ENCODE results near the gene PINLYP.
A peak's percentile ranks its signal among the peaks of the same experiment; 100 is the strongest.
"Not testable (repeated sequence)": the region's sequence is repeated elsewhere in the genome, so short reads cannot be mapped to it uniquely, and the experiment has no call there.

Gene PINLYP

GRCh38 chr19:43596842-43597461 is 21.4 kb downstream of the PINLYP start:
- peak overlapping the region; percentile 59 for H3K4me3 ChIP-seq (ENCODE audit: low read length)
- DNase-seq (ENCODE audit: low read depth) = no peak
- TF ChIP-seq CTCF (IDR thresholded peaks at IDR 0.05; ENCODE audit: insufficient read depth, low read depth, low read length, missing control alignments) = no peak

GRCh38 chr19:43597876-43598275 is 22.3 kb downstream of the PINLYP start:
- no peak for DNase-seq (ENCODE audit: low read depth)
- H3K4me3 ChIP-seq (ENCODE audit: low read length) = peak overlapping the region; percentile 59
- no peak for TF ChIP-seq CTCF (IDR thresholded peaks at IDR 0.05; ENCODE audit: insufficient read depth, low read depth, low read length, missing control alignments)

- TF ChIP-seq CTCF (IDR thresholded peaks at IDR 0.05; ENCODE audit: insufficient read depth, low read depth, low read length, missing control alignments) = no peak
- H3K4me3 ChIP-seq (ENCODE audit: low read length) = no peak overlapping the region
- DNase-seq (ENCODE audit: low read depth) = no peak
Measured at GRCh38 chr19:43598445-43599240, 23.0 kb downstream of the PINLYP start.

DNA sequence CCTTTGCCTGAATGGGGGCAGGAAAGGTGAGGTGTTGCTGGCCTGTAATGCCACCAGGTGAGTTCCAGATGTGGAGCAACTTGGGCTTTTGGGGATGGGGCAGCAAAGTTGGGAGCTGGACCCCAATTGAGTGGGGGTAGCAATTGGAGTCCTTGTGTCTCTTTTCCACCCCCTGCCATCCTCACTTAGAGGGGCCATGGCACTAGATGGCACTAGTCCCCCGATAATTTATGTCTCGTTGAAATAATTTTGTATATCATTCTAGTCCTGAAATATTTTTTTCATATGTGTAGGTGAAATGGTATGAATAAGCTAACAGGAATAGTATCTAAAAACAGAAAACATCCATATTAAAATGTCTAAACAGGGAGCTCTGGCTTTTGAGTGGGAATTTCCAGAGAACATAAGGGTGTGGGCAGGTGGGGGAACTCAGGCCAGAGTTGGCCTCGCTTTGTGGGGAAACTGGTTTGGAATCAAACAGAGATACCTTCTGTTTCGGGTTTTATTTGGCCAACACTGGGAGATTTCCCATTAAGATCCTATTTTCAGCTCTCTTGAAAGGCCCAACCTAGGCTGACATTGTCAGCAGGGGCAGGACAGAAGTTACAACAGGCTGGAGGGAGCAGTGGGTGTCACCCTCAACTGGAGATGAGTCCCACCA is 24.2 kb downstream of the PINLYP start:
- H3K4me3 ChIP-seq (ENCODE audit: low read length) = no peak overlapping the region
- no peak for TF ChIP-seq CTCF (IDR thresholded peaks at IDR 0.05; ENCODE audit: insufficient read depth, low read depth, low read length, missing control alignments)
- DNase-seq (ENCODE audit: low read depth) = no peak

DNA sequence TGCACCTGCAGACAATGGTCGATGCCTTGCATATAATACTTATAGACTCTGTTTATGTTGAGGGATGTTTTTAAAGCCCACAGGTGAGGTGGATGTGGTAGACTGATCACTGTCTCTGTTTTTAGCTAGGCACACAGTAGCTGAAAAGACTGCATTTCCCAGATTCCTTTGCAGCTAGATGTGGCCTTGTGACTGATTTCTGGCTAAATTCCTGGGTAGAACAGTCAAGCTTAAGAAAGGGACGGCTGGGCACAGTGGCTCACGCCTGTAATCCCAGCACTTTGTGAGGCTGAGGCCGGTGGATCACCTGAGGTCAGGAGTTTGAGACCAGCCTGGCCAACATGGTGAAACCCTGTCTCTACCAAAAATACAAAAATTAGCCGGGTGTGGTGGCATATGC is 24.7 kb downstream of the PINLYP start:
- not testable (repeated sequence) for H3K4me3 ChIP-seq (ENCODE audit: low read length); DNase-seq (ENCODE audit: low read depth)

- TF ChIP-seq CTCF (IDR thresholded peaks at IDR 0.05; ENCODE audit: insufficient read depth, low read depth, low read length, missing control alignments) = no peak
- DNase-seq (ENCODE audit: low read depth) = no peak
- no peak overlapping the region for H3K4me3 ChIP-seq (ENCODE audit: low read length)
Measured at GRCh38 chr19:43605875-43606568, 30.4 kb downstream of the PINLYP start.

All from epithelial cell of esophagus (primary cell).